IgD-negative memory B cell (primary cell): Measurements from ENCODE around the gene ABL1. TPM values are rescaled to one million over a fixed set of nuclear protein-coding genes. Genes with fewer than 3 reads are reported as not detected.

Source experiments
- H3K27ac Mint-ChIP-seq, 3 donors: one replicate each; pipeline ENCODE4 v1.8.0; 2020 to 2022; ENCODE audit warnings: mild to moderate bottlenecking in 3 of 3, mixed read lengths in 3 of 3, moderate library complexity in 1 of 3
- H3K27me3 Mint-ChIP-seq: one replicate; pipeline ENCODE4 v1.8.0; 2021; ENCODE audit warnings: mixed read lengths
- H3K36me3 Mint-ChIP-seq: one replicate; pipeline ENCODE4 v1.8.0; 2020; ENCODE audit warnings: mild to moderate bottlenecking, mixed read lengths
- H3K4me1 Mint-ChIP-seq, 3 donors: one replicate each; pipeline ENCODE4 v1.8.0; 2020 to 2022; ENCODE audit warnings: mixed read lengths in 3 of 3, mild to moderate bottlenecking in 1 of 3
- H3K4me3 Mint-ChIP-seq, 4 donors: one replicate each; pipeline ENCODE4 v1.8.0; 2020 to 2022; ENCODE audit warnings: mild to moderate bottlenecking in 4 of 4, mixed read lengths in 4 of 4, moderate library complexity in 3 of 4
- H3K9me3 Mint-ChIP-seq, 3 donors: one replicate each; pipeline ENCODE4 v1.8.0; 2020 to 2021; ENCODE audit warnings: mixed read lengths in 3 of 3, mild to moderate bottlenecking in 1 of 3
- polyA plus RNA-seq: library from polyadenylated mRNA; unstranded; fragments of 300-500 nt; fragmentation: Illumina TruSeq; gene quantifications from one replicate; pipeline ENCODE4 v1.2.3, GENCODE V29; 2021

Gene ABL1
- polyA plus RNA-seq, 1 donor from 2014 or later: 12.6 TPM

DNA sequence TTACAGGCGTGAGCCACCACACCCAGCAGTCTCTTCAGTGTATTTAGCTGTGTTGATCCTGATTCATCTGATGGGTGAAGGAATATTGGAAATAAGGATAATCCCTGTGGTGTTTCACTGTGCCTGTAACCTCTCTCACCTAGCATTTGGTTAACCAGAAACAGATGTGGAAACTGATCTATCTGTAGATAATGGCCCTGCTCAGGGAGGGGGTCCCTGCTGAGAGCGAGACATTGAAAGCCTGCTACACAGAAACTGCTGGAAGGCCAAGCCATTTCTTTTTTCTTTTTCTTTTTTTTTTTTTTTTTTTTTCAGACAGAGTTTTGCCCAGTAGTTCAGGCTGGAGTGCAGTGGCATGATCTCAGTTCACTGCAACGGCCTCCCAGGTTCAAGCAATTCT is 33.2 kb downstream of the ABL1 start:
- Mint-ChIP-seq H3K4me1 (peaks cover 9 to 18% (median 12%) of the 10 kb centered on the region in 3 donors), H3K36me3 (peaks cover 2% of the 10 kb centered on the region), H3K27ac (no peak overlapping the region), H3K4me3 (no peak overlapping the region), H3K9me3 (no peaks in the 10 kb centered on the region), H3K27me3 (no peaks in the 10 kb centered on the region)

DNA sequence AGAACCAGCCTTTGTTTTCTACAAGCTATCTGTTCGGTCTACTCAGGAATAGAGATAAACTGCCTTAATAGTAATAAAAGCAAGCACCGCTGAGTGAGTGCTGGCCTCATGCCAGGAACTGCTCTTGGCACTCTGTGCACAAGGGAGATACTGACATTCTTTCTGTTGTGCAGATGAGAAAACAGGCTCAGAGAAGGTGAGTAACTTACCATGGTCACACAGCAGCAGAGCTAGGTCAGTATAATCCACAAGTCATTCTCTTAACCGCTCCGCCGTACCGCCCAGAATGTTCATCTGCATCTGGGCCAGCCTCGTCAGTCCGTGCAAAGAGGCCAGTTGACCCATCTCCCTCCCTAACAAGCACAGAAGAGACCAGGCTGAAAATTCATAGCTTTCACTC is 34.2 kb downstream of the ABL1 start:
- Mint-ChIP-seq H3K27ac (no peak overlapping the region), H3K27me3 (no peaks in the 10 kb centered on the region), H3K9me3 (no peaks in the 10 kb centered on the region), H3K4me1 (peaks cover 9 to 18% (median 12%) of the 10 kb centered on the region in 3 donors), H3K4me3 (no peak overlapping the region), H3K36me3 (peaks cover 2% of the 10 kb centered on the region)

GRCh38 chr9:130870491-130871381 is 35.7 kb downstream of the ABL1 start:
- no peaks in the 10 kb centered on the region for H3K9me3 Mint-ChIP-seq
- peaks cover 9 to 18% (median 12%) of the 10 kb centered on the region in 3 donors for H3K4me1 Mint-ChIP-seq
- H3K27me3 Mint-ChIP-seq: no peaks in the 10 kb centered on the region
- peak overlapping the region in 1 of 4 donors; percentile 31 for H3K4me3 Mint-ChIP-seq
- peak overlapping the region in 1 of 3 donors; percentile 2 for H3K27ac Mint-ChIP-seq
- H3K36me3 Mint-ChIP-seq: peaks cover 5% of the 10 kb centered on the region

GRCh38 chr9:130871395-130872062 is 36.5 kb downstream of the ABL1 start:
- no peaks in the 10 kb centered on the region for H3K9me3 Mint-ChIP-seq
- H3K27me3 Mint-ChIP-seq: no peaks in the 10 kb centered on the region
- peaks cover 5 to 14% (median 9%) of the 10 kb centered on the region in 3 donors for H3K4me1 Mint-ChIP-seq
- no peak overlapping the region for H3K4me3 Mint-ChIP-seq
- H3K36me3 Mint-ChIP-seq: peaks cover 5% of the 10 kb centered on the region
- H3K27ac Mint-ChIP-seq: peak overlapping the region in 1 of 3 donors; percentile 2

DNA sequence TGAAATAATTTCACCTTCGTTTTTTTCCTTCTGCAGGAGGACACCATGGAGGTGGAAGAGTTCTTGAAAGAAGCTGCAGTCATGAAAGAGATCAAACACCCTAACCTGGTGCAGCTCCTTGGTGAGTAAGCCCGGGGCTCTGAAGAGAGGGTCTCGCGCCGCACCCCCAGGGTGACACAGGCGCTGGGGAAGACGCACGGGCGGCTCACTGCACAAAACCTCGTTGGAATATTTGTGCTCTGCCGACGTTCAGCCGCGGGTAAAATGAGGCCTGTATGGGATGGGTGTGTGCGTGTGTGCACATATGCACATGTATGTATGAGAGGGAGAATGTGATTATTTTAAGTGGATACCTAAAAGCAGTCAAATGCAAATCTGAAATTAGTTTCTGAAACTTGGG is 37.0 kb downstream of the ABL1 start:
- Mint-ChIP-seq H3K9me3 (no peaks in the 10 kb centered on the region), H3K27me3 (no peaks in the 10 kb centered on the region), H3K36me3 (peaks cover 5% of the 10 kb centered on the region), H3K4me3 (no peak overlapping the region), H3K4me1 (peaks cover 5 to 13% (median 9%) of the 10 kb centered on the region in 3 donors), H3K27ac (no peak overlapping the region)

DNA sequence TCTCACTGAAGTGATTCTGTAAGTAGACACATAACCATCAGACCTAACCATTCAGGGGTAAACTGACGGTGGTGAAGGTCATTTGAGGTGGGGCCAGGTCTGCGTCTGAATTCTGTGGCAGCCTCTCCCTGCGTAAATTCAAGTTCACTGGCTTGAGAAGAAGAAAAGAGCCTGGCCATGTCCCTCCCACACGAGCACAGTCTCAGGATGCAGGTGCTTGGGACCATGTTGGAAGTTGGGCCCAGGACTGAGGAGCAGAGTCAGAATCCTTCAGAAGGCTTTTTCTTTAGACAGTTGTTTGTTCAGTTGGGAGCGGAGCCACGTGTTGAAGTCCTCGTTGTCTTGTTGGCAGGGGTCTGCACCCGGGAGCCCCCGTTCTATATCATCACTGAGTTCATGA is 37.5 kb downstream of the ABL1 start:
- Mint-ChIP-seq H3K36me3 (peaks cover 5% of the 10 kb centered on the region), H3K27ac (no peak overlapping the region), H3K9me3 (no peaks in the 10 kb centered on the region), H3K4me1 (peaks cover 5 to 13% (median 9%) of the 10 kb centered on the region in 3 donors), H3K4me3 (no peak overlapping the region), H3K27me3 (no peaks in the 10 kb centered on the region)

GRCh38 chr9:130872912-130873503 is 38.0 kb downstream of the ABL1 start:
- Mint-ChIP-seq H3K4me3 (no peak overlapping the region), H3K27ac (no peak overlapping the region), H3K27me3 (no peaks in the 10 kb centered on the region), H3K4me1 (peaks cover 5 to 13% (median 9%) of the 10 kb centered on the region in 3 donors), H3K36me3 (peaks cover 5% of the 10 kb centered on the region), H3K9me3 (no peaks in the 10 kb centered on the region)

DNA sequence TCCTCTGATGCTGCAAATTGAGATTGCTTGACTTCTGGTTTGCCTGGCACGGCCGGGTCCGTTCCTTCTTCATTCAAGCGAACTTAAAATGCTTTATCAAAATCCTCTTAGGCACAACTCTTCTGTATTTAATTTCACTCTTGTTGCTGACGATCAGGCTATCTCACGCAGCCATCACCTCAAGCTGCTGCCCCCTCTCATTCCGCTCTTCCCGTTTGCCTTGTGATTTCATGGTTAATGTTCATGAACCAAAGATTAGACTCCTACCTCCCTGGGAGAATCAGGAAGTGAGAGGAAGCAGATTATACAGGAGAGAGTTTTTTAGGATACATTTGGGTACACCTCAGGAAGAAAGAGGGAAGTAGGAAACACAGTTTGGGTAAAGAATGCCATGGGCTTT is 38.9 kb downstream of the ABL1 start:
- no peaks in the 10 kb centered on the region for H3K27me3 Mint-ChIP-seq
- H3K9me3 Mint-ChIP-seq: no peaks in the 10 kb centered on the region
- H3K4me1 Mint-ChIP-seq: peaks cover 5 to 13% (median 9%) of the 10 kb centered on the region in 3 donors
- no peak overlapping the region for H3K4me3 Mint-ChIP-seq
- peaks cover 5% of the 10 kb centered on the region for H3K36me3 Mint-ChIP-seq
- peak overlapping the region in 1 of 3 donors; percentile 23 for H3K27ac Mint-ChIP-seq

GRCh38 chr9:130874783-130875182 is 39.7 kb downstream of the ABL1 start:
- Mint-ChIP-seq H3K4me1 (peaks cover 5 to 13% (median 9%) of the 10 kb centered on the region in 3 donors), H3K4me3 (no peak overlapping the region), H3K27ac (no peak overlapping the region), H3K27me3 (no peaks in the 10 kb centered on the region), H3K9me3 (no peaks in the 10 kb centered on the region), H3K36me3 (peaks cover 5% of the 10 kb centered on the region)

- H3K4me3 Mint-ChIP-seq: no peak overlapping the region
- no peak overlapping the region for H3K27ac Mint-ChIP-seq
- no peaks in the 10 kb centered on the region for H3K9me3 Mint-ChIP-seq
- no peaks in the 10 kb centered on the region for H3K27me3 Mint-ChIP-seq
- peaks cover 6% of the 10 kb centered on the region for H3K36me3 Mint-ChIP-seq
- H3K4me1 Mint-ChIP-seq: no peaks in the 10 kb centered on the region
Measured at GRCh38 chr9:130877300-130877699, 42.2 kb downstream of the ABL1 start.

DNA sequence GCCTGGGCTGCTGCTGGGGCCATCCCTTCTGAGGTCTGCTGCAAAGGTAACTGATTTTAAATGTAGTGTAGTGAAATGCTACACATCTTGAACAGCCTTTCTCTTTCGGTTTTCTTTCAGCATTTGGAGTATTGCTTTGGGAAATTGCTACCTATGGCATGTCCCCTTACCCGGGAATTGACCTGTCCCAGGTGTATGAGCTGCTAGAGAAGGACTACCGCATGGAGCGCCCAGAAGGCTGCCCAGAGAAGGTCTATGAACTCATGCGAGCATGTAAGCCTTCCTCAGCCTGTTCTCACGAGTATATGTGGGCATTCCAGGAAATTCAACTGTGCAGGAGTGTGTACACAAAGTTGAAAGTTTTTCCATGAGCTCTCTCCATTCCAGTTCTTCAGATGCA is 43.2 kb downstream of the ABL1 start:
- H3K4me3 Mint-ChIP-seq: no peak overlapping the region
- peaks cover 6% of the 10 kb centered on the region for H3K36me3 Mint-ChIP-seq
- no peaks in the 10 kb centered on the region for H3K4me1 Mint-ChIP-seq

DNA sequence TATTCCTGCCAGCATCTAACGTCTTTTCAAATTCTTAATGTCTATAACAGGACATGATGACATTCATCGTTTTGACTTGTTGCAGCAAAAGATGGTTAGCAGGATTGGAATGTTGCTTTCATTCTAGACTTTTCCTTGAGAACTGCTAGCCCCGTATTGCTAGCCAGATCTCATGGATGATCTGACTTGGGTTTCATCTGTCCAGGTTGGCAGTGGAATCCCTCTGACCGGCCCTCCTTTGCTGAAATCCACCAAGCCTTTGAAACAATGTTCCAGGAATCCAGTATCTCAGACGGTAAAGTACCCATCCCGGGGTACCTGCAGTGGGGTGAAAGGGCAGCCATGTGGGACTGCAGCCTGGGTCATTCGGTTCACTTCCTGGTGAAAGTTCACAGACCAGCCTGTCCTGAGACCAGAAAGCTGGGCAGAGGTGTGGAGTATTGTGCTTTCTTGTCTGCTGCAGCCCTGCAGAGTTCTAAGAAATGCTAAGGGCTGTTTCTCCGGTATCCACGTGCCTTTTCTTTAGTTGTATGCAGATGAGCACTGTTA is 44.9 kb downstream of the ABL1 start:
- peaks cover 6% of the 10 kb centered on the region for H3K36me3 Mint-ChIP-seq
- no peak overlapping the region for H3K4me3 Mint-ChIP-seq
- H3K27ac Mint-ChIP-seq: no peak overlapping the region
- H3K9me3 Mint-ChIP-seq: no peaks in the 10 kb centered on the region
- H3K27me3 Mint-ChIP-seq: no peaks in the 10 kb centered on the region
- H3K4me1 Mint-ChIP-seq: no peaks in the 10 kb centered on the region

More for the DNA sequence above, 43.2 kb downstream of the ABL1 start:
- Mint-ChIP-seq H3K27ac (no peak overlapping the region), H3K27me3 (no peaks in the 10 kb centered on the region), H3K9me3 (no peaks in the 10 kb centered on the region)

GRCh38 chr9:130880599-130881220 is 45.7 kb downstream of the ABL1 start:
- no peaks in the 10 kb centered on the region for H3K27me3 Mint-ChIP-seq
- H3K27ac Mint-ChIP-seq: peak overlapping the region in 1 of 3 donors; percentile 35
- H3K36me3 Mint-ChIP-seq: peaks cover 3% of the 10 kb centered on the region
- H3K4me1 Mint-ChIP-seq: peaks cover 0 to 2% (median 0%) of the 10 kb centered on the region in 3 donors
- H3K9me3 Mint-ChIP-seq: no peaks in the 10 kb centered on the region
- no peak overlapping the region for H3K4me3 Mint-ChIP-seq

DNA sequence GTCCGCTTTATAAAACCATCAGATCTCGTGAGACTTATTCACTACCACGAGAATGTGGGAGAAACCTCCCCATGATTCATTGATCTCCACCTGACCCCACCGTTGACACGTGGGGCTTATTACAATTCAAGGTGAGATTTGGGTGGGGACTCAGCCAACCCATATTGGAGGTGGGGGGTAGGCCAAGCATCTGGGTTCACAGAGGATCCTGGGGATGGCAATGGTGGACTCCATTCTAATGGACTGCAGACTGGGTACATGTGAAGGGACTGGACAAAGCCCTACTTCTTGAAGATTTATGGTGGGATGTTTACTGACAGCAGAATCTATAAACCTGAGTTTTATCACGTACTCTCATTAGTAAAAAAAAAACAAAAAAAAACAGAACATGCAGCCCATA is 46.5 kb downstream of the ABL1 start:
- peaks cover 3% of the 10 kb centered on the region for H3K36me3 Mint-ChIP-seq

More for the DNA sequence above, 46.5 kb downstream of the ABL1 start:
- H3K27ac Mint-ChIP-seq: no peak overlapping the region
- no peaks in the 10 kb centered on the region for H3K9me3 Mint-ChIP-seq
- no peak overlapping the region for H3K4me3 Mint-ChIP-seq
- peaks cover 0 to 2% (median 0%) of the 10 kb centered on the region in 3 donors for H3K4me1 Mint-ChIP-seq
- H3K27me3 Mint-ChIP-seq: no peaks in the 10 kb centered on the region
